H1 (cell line): ENCODE data around the gene RAET1G.

Experiments
- HDAC2 ChIP-seq, 2 experiments: fragments of 300-600 bp in 1 of 2; sonication (generic) in 1 of 2; IDR thresholded peaks; 2 replicates each; pipeline ENCODE4 v1.6.1; 2011 to 2012; ENCODE audit warnings: low read depth in 2 of 2, low read length in 2 of 2, mild to moderate bottlenecking in 2 of 2, moderate library complexity in 2 of 2, borderline replicate concordance in 1 of 2, inconsistent platforms in 1 of 2
- JUND ChIP-seq: IDR thresholded peaks from 2 replicates; pipeline ENCODE4 v1.6.1; 2011; ENCODE audit warnings: mild to moderate bottlenecking, improper control_type of control experiment, low read length
- KDM5A ChIP-seq: fragments of 200-600 bp; IDR thresholded peaks from 2 replicates; pipeline ENCODE4 v1.7.1; 2012; ENCODE audit warnings: mild to moderate bottlenecking, low read length, inconsistent platforms, mixed read lengths
- MAFK ChIP-seq: IDR thresholded peaks from 2 replicates; pipeline ENCODE4 v1.6.1; 2012; ENCODE audit warnings: low read depth, mild to moderate bottlenecking, improper control_type of control experiment, low read length
- NANOG ChIP-seq: IDR thresholded peaks from 2 replicates; pipeline ENCODE4 v1.6.1; 2011; ENCODE audit warnings: low read length, low read depth, mild to moderate bottlenecking, inconsistent platforms; ENCODE audit not compliant: insufficient read depth, poor library complexity, severe bottlenecking
- SIN3A ChIP-seq, 2 experiments: IDR thresholded peaks in 1 of 2; conservative IDR thresholded peaks in 1 of 2; 2 replicates each; pipeline ENCODE4 v1.6.1; 2011 to 2012; ENCODE audit warnings: low read length in 2 of 2, improper control_type of control experiment in 1 of 2, low read depth in 1 of 2, mild to moderate bottlenecking in 1 of 2
- USF2 ChIP-seq: IDR thresholded peaks from 2 replicates; pipeline ENCODE4 v1.6.1; 2011; ENCODE audit warnings: low read length, improper control_type of control experiment
- TF ChIP-seq, protein P1 (sequence below), 3 experiments: IDR thresholded peaks; 1 replicate in 2 of 3; 2 replicates in 1 of 3; pipeline versions ENCODE4 v1.5.1 to v1.6.1; 2011; ENCODE audit warnings: low read length in 3 of 3, mild to moderate bottlenecking in 3 of 3, inconsistent platforms in 2 of 3, low read depth in 1 of 3, moderate library complexity in 1 of 3; ENCODE audit not compliant: insufficient read depth in 1 of 3; ENCODE audit errors: control extremely low read depth in 1 of 3

DNA sequence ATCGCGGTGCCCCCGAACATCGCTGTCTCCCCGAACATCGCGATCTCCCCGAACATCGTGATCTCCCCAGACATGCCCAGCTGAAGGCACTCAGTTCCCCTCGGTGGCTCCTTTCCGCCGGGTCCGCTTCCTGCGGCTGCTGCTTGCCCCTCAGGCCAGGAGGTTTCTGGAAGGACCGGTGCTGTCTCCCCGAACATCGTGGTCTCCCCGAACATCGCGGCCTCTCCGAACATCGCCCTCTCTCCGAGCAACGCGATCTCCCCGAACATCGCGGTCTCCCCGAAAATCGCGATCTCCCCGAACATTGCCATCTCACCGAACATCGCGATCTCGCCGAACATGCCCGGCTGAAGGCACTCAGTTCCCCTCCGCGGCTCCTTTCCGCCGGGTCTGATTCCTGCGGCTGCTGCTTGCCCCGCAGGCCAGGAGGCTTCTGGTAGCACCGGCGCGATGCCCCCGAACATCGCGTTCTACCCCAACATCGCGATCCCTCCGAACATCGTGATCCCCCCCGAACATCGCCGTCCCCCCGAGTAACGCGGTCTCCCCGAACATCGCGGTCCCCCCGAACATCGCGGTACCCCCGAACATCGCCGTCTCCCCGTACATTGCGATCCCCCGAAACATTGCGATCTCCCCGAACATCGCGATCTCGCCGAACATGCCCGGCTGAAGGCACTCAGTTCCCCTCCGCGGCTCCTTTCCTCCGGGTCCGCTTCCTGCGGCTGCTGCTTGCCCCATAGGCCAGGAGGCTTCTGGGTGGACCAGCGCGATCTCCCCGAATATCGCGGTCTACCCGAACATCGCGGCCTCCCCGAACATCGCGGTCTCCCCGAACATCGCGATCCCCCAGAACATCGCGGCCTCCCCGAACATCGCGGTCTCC lies 41.6 kb upstream of the RAET1G start:
- TF ChIP-seq NANOG: no peak
- no peak for TF ChIP-seq HDAC2 (IDR thresholded peaks at IDR 0.05; ENCODE audit: borderline replicate concordance in 1 of 2, low read depth in 2 of 2, low read length in 2 of 2)
- TF ChIP-seq SIN3A (conservative IDR thresholded peaks at IDR 0.05 in 1 of 2, IDR thresholded peaks at IDR 0.05 in 1 of 2; ENCODE audit: low read depth in 1 of 2, low read length in 2 of 2): no peak; a peak in 1 of 4 replicates
- TF ChIP-seq, protein P1, sequence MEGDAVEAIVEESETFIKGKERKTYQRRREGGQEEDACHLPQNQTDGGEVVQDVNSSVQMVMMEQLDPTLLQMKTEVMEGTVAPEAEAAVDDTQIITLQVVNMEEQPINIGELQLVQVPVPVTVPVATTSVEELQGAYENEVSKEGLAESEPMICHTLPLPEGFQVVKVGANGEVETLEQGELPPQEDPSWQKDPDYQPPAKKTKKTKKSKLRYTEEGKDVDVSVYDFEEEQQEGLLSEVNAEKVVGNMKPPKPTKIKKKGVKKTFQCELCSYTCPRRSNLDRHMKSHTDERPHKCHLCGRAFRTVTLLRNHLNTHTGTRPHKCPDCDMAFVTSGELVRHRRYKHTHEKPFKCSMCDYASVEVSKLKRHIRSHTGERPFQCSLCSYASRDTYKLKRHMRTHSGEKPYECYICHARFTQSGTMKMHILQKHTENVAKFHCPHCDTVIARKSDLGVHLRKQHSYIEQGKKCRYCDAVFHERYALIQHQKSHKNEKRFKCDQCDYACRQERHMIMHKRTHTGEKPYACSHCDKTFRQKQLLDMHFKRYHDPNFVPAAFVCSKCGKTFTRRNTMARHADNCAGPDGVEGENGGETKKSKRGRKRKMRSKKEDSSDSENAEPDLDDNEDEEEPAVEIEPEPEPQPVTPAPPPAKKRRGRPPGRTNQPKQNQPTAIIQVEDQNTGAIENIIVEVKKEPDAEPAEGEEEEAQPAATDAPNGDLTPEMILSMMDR (IDR thresholded peaks at IDR 0.05; ENCODE audit: control extremely low read depth in 1 of 3, insufficient read depth in 1 of 3, low read depth in 1 of 3, low read length in 3 of 3): no peak
- no peak for TF ChIP-seq USF2
- no peak for TF ChIP-seq MAFK
- no peak for TF ChIP-seq KDM5A
- no peak for TF ChIP-seq JUND
